GM12864 (cell line): ENCODE results near the gene NADK2.
"Not testable (repeated sequence)": the region's sequence is repeated elsewhere in the genome, so short reads cannot be mapped to it uniquely, and the experiment has no call there.

Experiments used
- DNase-seq: peaks from one replicate; pipeline ENCODE4 v3.0.0-alpha.2; 2011; ENCODE audit warnings: low read depth
- H3K4me3 ChIP-seq: 2 replicates; pipeline ENCODE4 v1.5.1; 2011; ENCODE audit warnings: mild to moderate bottlenecking, low read depth, low read length, control low read depth
- CTCF ChIP-seq: IDR thresholded peaks from 2 replicates; pipeline ENCODE4 v1.5.1; 2011; ENCODE audit warnings: low read depth, mild to moderate bottlenecking, moderate library complexity, low read length, control low read depth, inconsistent platforms; ENCODE audit errors: missing control alignments

NADK2 gene

GRCh38 chr5:36209664-36210063 lies 32.1 kb downstream of the NADK2 start:
- no peak for DNase-seq
- no peak for TF ChIP-seq CTCF
- H3K4me3 ChIP-seq = no peak overlapping the region

- TF ChIP-seq CTCF = no peak
- H3K4me3 ChIP-seq = no peak overlapping the region
- no peak for DNase-seq
Measured at GRCh38 chr5:36208786-36209185, 32.9 kb downstream of the NADK2 start.

- H3K4me3 ChIP-seq = no peak overlapping the region
- DNase-seq = no peak
- no peak for TF ChIP-seq CTCF
Measured at GRCh38 chr5:36206913-36207312, 34.8 kb downstream of the NADK2 start.

- H3K4me3 ChIP-seq = no peak overlapping the region
- no peak for DNase-seq
- TF ChIP-seq CTCF = no peak
Measured at GRCh38 chr5:36205329-36205728, 36.4 kb downstream of the NADK2 start.

GRCh38 chr5:36202521-36202961 lies 39.2 kb downstream of the NADK2 start:
- no peak overlapping the region for H3K4me3 ChIP-seq
- DNase-seq = no peak

GRCh38 chr5:36200513-36200912 lies 41.2 kb downstream of the NADK2 start:
- H3K4me3 ChIP-seq = no peak overlapping the region
- TF ChIP-seq CTCF = no peak
- no peak for DNase-seq

More at GRCh38 chr5:36202521-36202961, 39.2 kb downstream of the NADK2 start:
- no peak for TF ChIP-seq CTCF

GRCh38 chr5:36199620-36200019 lies 42.1 kb downstream of the NADK2 start:
- H3K4me3 ChIP-seq = no peak overlapping the region
- DNase-seq = no peak
- TF ChIP-seq CTCF = no peak

GRCh38 chr5:36198783-36199182 lies 42.9 kb downstream of the NADK2 start:
- H3K4me3 ChIP-seq, DNase-seq: not testable (repeated sequence)
